Renal pelvis (tissue), 3 donors: ENCODE results near the gene BEST3. TPM values are rescaled to one million over a fixed set of nuclear protein-coding genes. Genes with fewer than 3 reads are reported as not detected.

ENCODE experiments used
- polyA plus RNA-seq, 3 donors: library from polyadenylated mRNA; unstranded; fragments of 120-200 nt; gene quantifications; one replicate each; pipeline ENCODE4 v1.2.1, GENCODE V29; 2013; ENCODE audit not compliant: insufficient read length in 3 of 3

BEST3 gene
- polyA plus RNA-seq, 3 donors = 0.25 to 0.55 (median 0.36) TPM

Other genes starting within 250 kb of the BEST3 start
- gene FRS2, start 228.9 kb downstream of the BEST3 start, polyA plus RNA-seq = 10 to 100 TPM; 37.1 to 42.4 (median 40.5) TPM
- gene CCT2, start 113.8 kb downstream of the BEST3 start, polyA plus RNA-seq = 100 to 1,000 TPM; 251 to 277 (median 253) TPM
- under 1 TPM in 1 of 3 donors, not detected in 2; 0.09 TPM for gene LRRC10, start 88.4 kb downstream of the BEST3 start, polyA plus RNA-seq
- 10 to 100 TPM; 54.7 to 81.6 (median 64.6) TPM for gene RAB3IP, start 39.6 kb upstream of the BEST3 start, polyA plus RNA-seq
- gene MYRFL, start 125.9 kb upstream of the BEST3 start, polyA plus RNA-seq = 1 to 10 TPM; 1.7 to 4.0 (median 3.0) TPM